SK-MEL-5 (cell line): ENCODE data around the gene UNC50. TPM values are rescaled to one million over a fixed set of nuclear protein-coding genes. Genes with fewer than 3 reads are reported as not detected.
A peak's percentile ranks its signal among the peaks of the same experiment; 100 is the strongest.

Experiments used
- DNase-seq: peaks from one replicate; pipeline ENCODE4 v3.0.0-alpha.2; 2016; ENCODE audit warnings: low read depth, low spot score
- in situ Hi-C: cut with HindIII; loops from 2 replicates; pipeline ENCODE4 v1.10.0; 2016; ENCODE audit warnings: low sequenced_read_pairs, high pct_unique_total_duplicates, low pct_unique_long_range_greater_than_20kb
- polyA plus RNA-seq, 2 experiments: library from polyadenylated mRNA; depleted of rRNA; stranded (reverse); fragments of >200 nt; gene quantifications; 2 replicates each; pipeline ENCODE4 v1.2.3, GENCODE V29; 2015
- total RNA-seq: library from RNA; depleted of rRNA; stranded (reverse); fragments of >200 nt; shearing (Covaris generic); gene quantifications from 2 replicates; pipeline ENCODE4 v1.2.3, GENCODE V29; 2014; rRNA removed

The UNC50 gene
- total RNA-seq: 64.5 and 72.6 TPM in 2 replicates
- 56.5 and 62.8 TPM in 2 replicates for polyA plus RNA-seq (2015; cell fraction: cytosol; rRNA removed)
- 36.4 and 44.8 TPM in 2 replicates for polyA plus RNA-seq (2015; cell fraction: nucleus; rRNA removed)

- in situ Hi-C loops: no loop called here
- peak; percentile 82 for DNase-seq
These were observed at the start of gene UNC50, which contains the start of gene COA5 for GRCh38 chr2:98608116-98608961. UNC50 (plus strand) TSS chr2:98608589; CDS start chr2:98609760, 1,171 bp downstream. COA5 (minus strand) TSS chr2:98608512; CDS start chr2:98608405, 107 bp downstream.

GRCh38 chr2:98558852-98559530 is 49.4 kb upstream of the UNC50 start:
- DNase-seq: no peak
- in situ Hi-C loops: no loop called here

- no peak for DNase-seq
- in situ Hi-C loops: no loop called here
These were observed 48.8 kb upstream of the UNC50 start for GRCh38 chr2:98559581-98559980.

GRCh38 chr2:98560256-98560771 is 48.1 kb upstream of the UNC50 start:
- in situ Hi-C loops: no loop called here
- DNase-seq: no peak

GRCh38 chr2:98561018-98561417 is 47.4 kb upstream of the UNC50 start:
- in situ Hi-C loops: no loop called here
- DNase-seq: no peak

GRCh38 chr2:98561902-98562695 is 46.3 kb upstream of the UNC50 start:
- in situ Hi-C loops: no loop called here

GRCh38 chr2:98563394-98563793 is 45.0 kb upstream of the UNC50 start:
- in situ Hi-C loops: no loop called here
- no peak for DNase-seq

More at GRCh38 chr2:98561902-98562695, 46.3 kb upstream of the UNC50 start:
- no peak for DNase-seq

- in situ Hi-C loops: no loop called here
- DNase-seq: no peak
These were observed 43.8 kb upstream of the UNC50 start for GRCh38 chr2:98564541-98565132.

GRCh38 chr2:98565286-98565860 is 43.0 kb upstream of the UNC50 start:
- in situ Hi-C loops: no loop called here
- no peak for DNase-seq

- in situ Hi-C loops: no loop called here
- no peak for DNase-seq
These were observed 42.4 kb upstream of the UNC50 start for GRCh38 chr2:98565941-98566340.

- in situ Hi-C loops: no loop called here
- no peak for DNase-seq
These were observed 40.0 kb upstream of the UNC50 start for GRCh38 chr2:98568161-98568956.

- in situ Hi-C loops: no loop called here
- peak; percentile 49 for DNase-seq
These were observed 39.1 kb upstream of the UNC50 start for GRCh38 chr2:98569197-98569793.

- in situ Hi-C loops: no loop called here
- no peak for DNase-seq
These were observed 38.5 kb upstream of the UNC50 start for GRCh38 chr2:98569915-98570314.

GRCh38 chr2:98570356-98570755 is 38.0 kb upstream of the UNC50 start:
- DNase-seq: no peak
- in situ Hi-C loops: no loop called here

GRCh38 chr2:98571121-98571701 is 37.2 kb upstream of the UNC50 start:
- in situ Hi-C loops: no loop called here
- DNase-seq: no peak

- in situ Hi-C loops: no loop called here
- DNase-seq: no peak
These were observed 36.6 kb upstream of the UNC50 start for GRCh38 chr2:98571796-98572195.
